A172 (cell line): ENCODE measurements around the gene RAB3C. TPM values are rescaled to one million over a fixed set of nuclear protein-coding genes. Genes with fewer than 3 reads are reported as not detected.
"Not testable (repeated sequence)": the region's sequence is repeated elsewhere in the genome, so short reads cannot be mapped to it uniquely, and the experiment has no call there.

ENCODE experiments used
- DNase-seq: peaks from one replicate; pipeline ENCODE4 v3.0.0-alpha.2; 2015; ENCODE audit warnings: low spot score
- total RNA-seq: library from RNA; depleted of rRNA; stranded (reverse); fragments of >200 nt; shearing (Covaris generic); gene quantifications from 2 replicates; pipeline ENCODE4 v1.2.3, GENCODE V29; 2014; rRNA removed

The RAB3C gene, protein sequence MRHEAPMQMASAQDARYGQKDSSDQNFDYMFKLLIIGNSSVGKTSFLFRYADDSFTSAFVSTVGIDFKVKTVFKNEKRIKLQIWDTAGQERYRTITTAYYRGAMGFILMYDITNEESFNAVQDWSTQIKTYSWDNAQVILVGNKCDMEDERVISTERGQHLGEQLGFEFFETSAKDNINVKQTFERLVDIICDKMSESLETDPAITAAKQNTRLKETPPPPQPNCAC
- total RNA-seq = not detected in 2 replicates

GRCh38 chr5:58582803-58583491, at the start of gene RAB3C:
RAB3C (plus strand) TSS chr5:58583075; CDS start chr5:58583209, 134 bp downstream.
- peak; percentile 80 for DNase-seq

GRCh38 chr5:58541935-58542334, 40.9 kb upstream of the RAB3C start:
- DNase-seq = not testable (repeated sequence)

DNA sequence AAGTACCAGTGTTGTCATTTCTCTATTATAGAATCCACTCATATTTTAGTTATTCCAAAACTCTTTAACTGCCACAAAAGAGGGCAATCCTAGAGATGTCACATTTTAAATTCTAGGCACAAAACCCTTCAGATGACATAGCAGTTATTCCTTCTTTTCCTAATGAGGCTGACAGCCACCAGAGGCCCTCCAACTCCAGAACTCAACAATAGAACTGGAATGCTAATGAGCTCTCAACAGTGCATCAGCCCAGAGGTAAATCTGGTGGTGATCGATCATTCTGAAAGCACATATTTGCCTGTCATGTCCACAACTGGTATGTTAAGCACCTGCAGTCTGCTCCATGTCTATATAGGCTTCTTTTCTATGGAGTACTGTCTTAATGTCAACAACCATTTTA, 40.2 kb upstream of the RAB3C start:
- DNase-seq = no peak

DNA sequence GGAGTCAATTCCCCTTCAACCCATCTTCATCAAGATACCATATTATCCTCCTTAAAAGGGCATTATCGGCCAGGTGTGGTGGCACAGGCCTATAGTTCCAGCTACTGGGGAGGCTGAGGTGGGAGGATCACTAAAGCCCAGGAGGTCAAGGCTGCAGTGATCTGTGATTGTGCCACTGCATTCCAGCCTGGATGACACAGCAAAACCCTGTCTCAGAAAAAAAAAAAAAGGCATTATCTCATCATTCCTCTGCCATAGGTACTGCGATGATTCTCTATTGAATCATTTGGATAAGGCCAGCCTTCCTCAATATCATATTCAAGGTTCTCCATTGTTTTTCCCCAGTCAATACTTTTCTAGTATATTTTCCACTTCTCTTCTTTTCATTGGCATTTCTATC, 39.2 kb upstream of the RAB3C start:
- no peak for DNase-seq

- no peak for DNase-seq
These were observed 38.7 kb upstream of the RAB3C start for GRCh38 chr5:58544195-58544594.

DNA sequence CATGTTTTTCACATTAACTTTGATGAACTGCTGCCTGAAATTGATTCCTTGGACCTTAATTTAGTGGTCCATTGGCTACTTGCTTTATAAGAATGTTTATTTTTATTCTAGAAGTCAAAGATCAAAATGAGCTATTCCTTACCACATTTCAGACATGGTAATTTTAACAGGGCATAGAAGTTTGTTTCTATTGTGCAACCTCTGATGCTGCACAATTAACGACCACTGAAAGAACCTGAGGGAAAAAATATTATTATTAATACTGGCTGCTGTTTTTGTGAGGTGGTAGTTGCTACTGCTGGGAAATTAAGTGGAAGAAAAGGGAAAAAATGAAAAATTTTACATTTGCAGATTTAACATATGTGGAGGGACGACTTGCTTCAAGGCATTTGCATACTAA, 37.9 kb upstream of the RAB3C start:
- DNase-seq = no peak

- DNase-seq = no peak
These were observed 37.0 kb upstream of the RAB3C start for GRCh38 chr5:58545912-58546311.

- DNase-seq = no peak
These were observed 34.8 kb upstream of the RAB3C start for GRCh38 chr5:58548068-58548467.

DNA sequence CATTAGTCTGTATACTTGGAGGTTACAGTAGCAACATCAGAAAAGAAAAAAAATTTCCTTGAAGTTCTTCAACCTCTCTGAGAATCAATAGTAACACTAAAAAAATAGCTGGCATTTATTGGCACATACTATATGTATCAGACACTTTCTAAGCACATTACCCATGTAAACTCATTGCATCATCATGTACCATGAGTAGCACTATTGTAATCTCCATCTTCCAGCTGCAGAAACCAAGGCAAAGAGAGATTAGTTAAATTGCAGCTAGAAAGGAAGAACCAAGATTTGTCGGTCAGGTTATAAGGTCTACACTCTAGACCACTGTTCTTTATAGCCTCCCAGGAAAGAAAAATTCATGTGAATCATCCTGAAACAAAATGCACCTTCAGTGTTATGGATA, 31.4 kb upstream of the RAB3C start:
- no peak for DNase-seq

DNA sequence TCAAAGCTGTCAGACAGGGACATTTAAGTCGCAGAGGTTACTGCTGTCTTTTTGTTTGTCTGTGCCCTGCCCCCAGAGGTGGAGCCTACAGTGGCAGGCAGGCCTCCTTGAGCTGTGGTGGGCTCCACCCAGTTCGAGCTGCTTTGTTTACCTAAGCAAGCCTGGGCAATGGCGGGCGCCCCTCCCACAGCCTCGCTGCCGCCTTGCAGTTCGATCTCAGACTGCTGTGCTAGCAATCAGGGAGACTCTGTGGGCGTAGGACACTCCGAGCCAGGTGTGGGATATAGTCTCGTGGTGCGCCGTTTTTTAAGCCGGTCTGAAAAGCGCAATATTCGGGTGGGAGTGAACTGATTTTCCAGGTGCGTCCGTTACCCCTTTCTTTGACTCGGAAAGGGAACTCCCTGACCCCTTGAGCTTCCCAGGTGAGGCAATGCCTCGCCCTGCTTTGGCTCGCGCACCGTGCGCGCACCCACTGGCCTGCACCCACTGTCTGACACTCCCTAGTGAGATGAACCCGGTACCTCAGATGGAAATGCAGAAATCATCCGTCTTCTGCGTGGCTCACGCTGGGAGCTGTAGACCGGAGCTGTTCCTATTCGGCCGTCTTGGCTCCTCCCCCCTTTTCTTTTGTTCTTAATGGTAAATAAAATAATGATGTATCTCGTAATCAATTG, 25.1 kb upstream of the RAB3C start:
- not testable (repeated sequence) for DNase-seq

- not testable (repeated sequence) for DNase-seq
These were observed 19.7 kb upstream of the RAB3C start for GRCh38 chr5:58563016-58563700.

DNA sequence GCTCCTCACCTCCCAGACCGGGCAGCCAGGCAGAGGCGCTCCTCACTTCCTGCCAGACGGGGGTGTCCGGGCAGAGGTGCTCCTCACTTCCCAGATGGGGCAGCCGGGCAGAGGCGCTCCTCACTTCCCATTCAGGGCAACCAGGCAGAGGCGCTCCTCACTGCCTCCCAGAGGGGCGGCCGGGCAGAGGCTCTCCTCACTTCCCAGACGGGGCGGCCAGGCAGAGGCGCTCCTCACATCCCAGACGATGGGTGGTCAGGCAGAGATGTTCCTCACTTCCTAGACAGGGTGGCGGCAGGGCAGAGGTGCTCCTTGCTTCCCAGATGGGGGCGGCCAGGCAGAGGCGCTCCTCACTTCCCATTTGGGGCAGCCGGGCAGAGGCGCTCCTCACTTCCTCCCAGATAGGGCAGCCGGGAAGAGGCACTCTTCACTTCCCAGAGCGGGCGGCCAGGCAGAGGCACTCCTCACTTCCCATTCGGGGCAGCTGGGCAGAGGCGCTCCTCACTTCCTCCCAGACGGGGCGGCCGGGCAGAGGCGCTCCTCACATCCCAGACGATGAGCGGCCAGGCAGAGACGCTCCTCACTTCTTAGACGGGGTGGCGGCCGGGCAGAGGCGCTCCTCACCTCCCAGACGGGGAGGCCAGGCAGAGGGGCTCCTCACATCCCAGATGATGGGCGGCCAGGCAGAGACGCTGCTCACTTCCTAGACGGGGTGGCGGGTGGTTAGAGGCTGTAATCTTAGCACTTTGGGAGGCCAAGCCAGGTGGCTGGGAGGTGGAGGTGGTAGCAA, 18.6 kb upstream of the RAB3C start:
- not testable (repeated sequence) for DNase-seq

DNA sequence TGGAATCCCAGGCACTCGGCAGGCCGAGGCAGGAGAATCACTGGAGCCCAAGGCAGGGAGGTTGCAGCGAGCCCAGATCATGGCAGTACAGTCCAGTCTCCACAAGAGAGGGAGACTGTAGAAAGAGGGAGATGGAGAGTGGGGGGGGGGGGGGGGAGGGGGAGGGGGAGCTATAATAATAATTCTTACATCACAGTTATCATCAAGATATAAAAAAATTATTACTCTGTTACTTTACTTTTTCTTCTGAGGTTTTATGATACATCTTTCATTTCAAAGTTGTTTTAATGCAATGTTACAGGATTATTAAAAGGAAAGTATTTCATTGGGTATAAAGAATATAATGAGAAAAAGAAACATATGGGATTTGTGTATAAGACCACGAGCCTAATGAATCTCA, 17.8 kb upstream of the RAB3C start:
- no peak for DNase-seq

DNA sequence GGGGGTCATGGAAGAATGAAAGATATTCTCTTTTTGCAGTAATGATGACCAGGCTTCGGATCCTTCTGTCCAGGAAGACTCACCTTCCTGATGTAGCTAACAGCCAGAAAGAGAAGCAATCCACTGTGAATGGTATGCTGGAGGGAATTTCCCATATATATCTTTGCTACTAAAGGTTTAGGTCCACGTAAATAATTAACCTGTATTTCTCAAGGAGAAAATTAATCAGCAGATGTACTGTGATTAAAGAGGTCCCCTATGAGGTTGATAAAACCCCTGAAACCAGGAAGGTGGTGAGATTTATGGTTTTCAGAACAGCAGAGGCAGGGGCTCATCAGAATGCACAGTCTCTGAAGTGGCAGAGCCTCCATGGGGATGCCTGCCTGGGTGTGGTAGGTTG, 11.4 kb upstream of the RAB3C start:
- no peak for DNase-seq

GRCh38 chr5:58572973-58573372, 9.9 kb upstream of the RAB3C start:
- DNase-seq = not testable (repeated sequence)

GRCh38 chr5:58579781-58580180, 3.1 kb upstream of the RAB3C start:
- DNase-seq = no peak

DNA sequence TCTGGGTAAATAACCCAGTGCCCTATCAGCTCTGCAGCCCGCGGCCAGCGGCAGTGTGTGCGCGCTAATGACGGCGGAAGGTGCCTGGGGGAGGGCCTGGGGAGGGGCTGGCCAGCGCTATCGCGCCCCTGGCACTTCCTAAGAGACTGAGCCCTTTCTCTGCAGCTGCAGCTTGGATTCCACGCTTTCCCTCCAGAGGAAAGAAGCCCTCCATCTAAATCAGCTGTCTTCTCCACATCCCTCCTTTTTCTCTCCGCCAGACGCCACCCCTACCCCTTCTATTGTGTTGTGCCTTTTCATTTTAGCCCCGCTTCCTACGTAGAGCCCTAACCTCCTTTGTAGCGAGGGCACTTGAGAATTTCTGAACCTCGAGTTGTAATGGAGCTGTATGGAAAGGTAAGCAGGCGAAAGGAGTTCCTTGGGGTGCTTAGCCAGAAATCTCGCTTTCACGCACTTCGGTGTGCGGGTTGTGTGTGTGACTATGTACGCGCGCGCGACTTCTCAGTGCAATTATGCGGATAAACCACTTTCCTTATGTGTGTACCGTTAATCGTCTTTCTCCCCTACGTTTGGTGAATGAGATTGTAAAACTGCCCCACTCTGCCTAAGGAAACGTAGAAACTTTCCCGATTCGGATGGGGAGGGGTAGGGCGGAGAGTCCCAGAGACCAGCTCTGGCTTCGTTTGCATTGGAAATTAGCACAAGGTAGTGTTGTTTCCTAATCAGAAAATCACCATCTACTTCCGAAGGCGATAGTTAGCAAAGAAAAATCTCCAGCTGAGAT, 664 bp upstream of the RAB3C start:
- DNase-seq = no peak

DNA sequence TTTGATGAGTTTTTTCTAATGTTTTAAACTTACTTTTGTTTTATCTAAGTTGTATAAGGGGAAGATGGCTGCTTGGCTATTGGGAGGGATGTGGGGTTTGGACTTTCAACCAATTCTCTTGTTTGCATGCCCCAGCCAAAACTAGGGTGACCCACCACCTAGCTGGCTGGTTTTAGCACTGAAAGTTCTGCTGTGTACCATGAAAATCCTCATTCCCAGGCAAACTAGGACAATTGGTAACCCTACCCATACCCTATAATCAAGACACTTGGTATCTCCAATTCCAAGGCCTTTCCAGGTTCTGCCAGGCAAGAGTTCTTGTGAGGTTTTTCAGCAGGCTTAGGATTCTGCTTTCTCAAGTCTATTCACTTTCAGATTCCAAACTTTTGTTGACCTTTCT, 13.1 kb downstream of the RAB3C start:
- DNase-seq = no peak

- no peak for DNase-seq
These were observed 15.6 kb downstream of the RAB3C start for GRCh38 chr5:58598440-58598839.

GRCh38 chr5:58599217-58599616, 16.3 kb downstream of the RAB3C start:
- no peak for DNase-seq

GRCh38 chr5:58600613-58601012, 17.7 kb downstream of the RAB3C start:
- DNase-seq = not testable (repeated sequence)
